RCC 7860 (cell line): ENCODE data around the gene PRRX1.

ENCODE experiments used
- DNase-seq: peaks from one replicate; pipeline ENCODE4 v3.0.0-alpha.2; 2015; ENCODE audit warnings: low spot score
- FAIRE-seq: peaks from 2 replicates; lab custom pipeline; 2012; peaks lifted over from hg19 to GRCh38; lab: Jason Lieb, UNC

The PRRX1 gene

GRCh38 chr1:170664093-170664827 is at the start of gene PRRX1:
Gene PRRX1, plus strand, starts transcription at chr1:170664131. Its CDS starts 88 bp downstream, at chr1:170664219.
- no peak for FAIRE-seq

GRCh38 chr1:170617591-170618330 is 46.2 kb upstream of the PRRX1 start:
- DNase-seq = no peak
- no peak for FAIRE-seq

More at GRCh38 chr1:170664093-170664827, at the start of gene PRRX1:
- DNase-seq = no peak

- no peak for FAIRE-seq
- DNase-seq = no peak
These were observed 45.5 kb upstream of the PRRX1 start for GRCh38 chr1:170618421-170618820.

- FAIRE-seq (no peak), DNase-seq (no peak)
These were observed 44.5 kb upstream of the PRRX1 start for GRCh38 chr1:170619241-170620028.

- DNase-seq (no peak), FAIRE-seq (no peak)
These were observed 43.8 kb upstream of the PRRX1 start for GRCh38 chr1:170620164-170620563.

- DNase-seq (no peak), FAIRE-seq (no peak)
These were observed 40.8 kb upstream of the PRRX1 start for GRCh38 chr1:170623171-170623570.

- DNase-seq (no peak), FAIRE-seq (no peak)
These were observed 39.8 kb upstream of the PRRX1 start for GRCh38 chr1:170624146-170624545.

- DNase-seq = no peak
- no peak for FAIRE-seq
These were observed 33.0 kb upstream of the PRRX1 start for GRCh38 chr1:170630977-170631376.

GRCh38 chr1:170634293-170634692 is 29.6 kb upstream of the PRRX1 start:
- FAIRE-seq (no peak), DNase-seq (no peak)

- DNase-seq (no peak), FAIRE-seq (no peak)
These were observed 29.0 kb upstream of the PRRX1 start for GRCh38 chr1:170634824-170635410.

- DNase-seq (no peak), FAIRE-seq (no peak)
These were observed 23.4 kb upstream of the PRRX1 start for GRCh38 chr1:170640581-170640980.

GRCh38 chr1:170657275-170657853 is 6.6 kb upstream of the PRRX1 start:
- FAIRE-seq (no peak), DNase-seq (no peak)

GRCh38 chr1:170659399-170660035 is 4.4 kb upstream of the PRRX1 start:
- no peak for FAIRE-seq
- DNase-seq = no peak

- FAIRE-seq (no peak), DNase-seq (no peak)
These were observed 3.6 kb upstream of the PRRX1 start for GRCh38 chr1:170660281-170660713.

- DNase-seq = no peak
These were observed 2.9 kb upstream of the PRRX1 start for GRCh38 chr1:170660871-170661645.

GRCh38 chr1:170661646-170662411 is 2.1 kb upstream of the PRRX1 start:
- no peak for FAIRE-seq
- DNase-seq = no peak

More at GRCh38 chr1:170660871-170661645, 2.9 kb upstream of the PRRX1 start:
- no peak for FAIRE-seq

- DNase-seq = no peak
These were observed 1.1 kb upstream of the PRRX1 start for GRCh38 chr1:170662561-170663403.

More at GRCh38 chr1:170662561-170663403, 1.1 kb upstream of the PRRX1 start:
- no peak for FAIRE-seq
